ENCODE measurements around the gene CYB561.

DNA sequence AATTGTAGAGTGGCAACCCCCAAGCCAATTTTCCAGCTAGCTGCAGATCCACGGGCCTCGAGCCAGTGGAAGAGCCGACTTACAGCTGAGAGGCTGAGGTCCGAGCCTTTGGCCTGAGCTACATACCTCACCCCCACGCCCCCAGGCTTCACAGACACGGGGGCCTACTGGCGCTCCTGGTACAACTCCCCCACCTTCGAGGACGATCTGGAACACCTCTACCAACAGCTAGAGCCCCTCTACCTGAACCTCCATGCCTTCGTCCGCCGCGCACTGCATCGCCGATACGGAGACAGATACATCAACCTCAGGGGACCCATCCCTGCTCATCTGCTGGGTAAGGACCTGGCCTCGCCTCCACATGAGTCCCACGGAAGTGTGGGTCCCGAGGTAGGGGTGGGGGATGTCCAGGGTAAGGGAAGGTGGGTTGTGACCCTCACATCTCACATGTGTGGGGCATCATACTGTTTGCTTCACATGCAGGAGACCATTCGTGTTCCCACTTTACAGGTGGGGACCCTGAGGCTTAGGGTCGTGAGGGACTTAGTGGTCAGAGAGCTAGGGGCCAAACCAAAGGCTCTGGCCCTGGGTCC is 34.2 kb upstream of the CYB561 start:
- TF ChIP-seq EZH2phosphoT487 (IDR thresholded peaks at IDR 0.05; ENCODE audit: low read length), result no peak
- TF ChIP-seq CTCF (IDR thresholded peaks at IDR 0.05; ENCODE audit: low read length), result no peak

Measured in MM.1S (cell line).